Panc1 (cell line): ENCODE data around the gene GPC6.

Experiments
- SIN3A ChIP-seq: IDR thresholded peaks from 2 replicates; pipeline ENCODE4 v1.6.1; 2012; ENCODE audit warnings: low read depth, mild to moderate bottlenecking, low read length, moderate library complexity, borderline replicate concordance; ENCODE audit not compliant: insufficient read depth
- TF ChIP-seq, protein P1 (sequence below): fragments of 450-650 bp; IDR thresholded peaks from 2 replicates; pipeline ENCODE4 v1.5.1; 2017; ENCODE audit warnings: mild to moderate bottlenecking

DNA sequence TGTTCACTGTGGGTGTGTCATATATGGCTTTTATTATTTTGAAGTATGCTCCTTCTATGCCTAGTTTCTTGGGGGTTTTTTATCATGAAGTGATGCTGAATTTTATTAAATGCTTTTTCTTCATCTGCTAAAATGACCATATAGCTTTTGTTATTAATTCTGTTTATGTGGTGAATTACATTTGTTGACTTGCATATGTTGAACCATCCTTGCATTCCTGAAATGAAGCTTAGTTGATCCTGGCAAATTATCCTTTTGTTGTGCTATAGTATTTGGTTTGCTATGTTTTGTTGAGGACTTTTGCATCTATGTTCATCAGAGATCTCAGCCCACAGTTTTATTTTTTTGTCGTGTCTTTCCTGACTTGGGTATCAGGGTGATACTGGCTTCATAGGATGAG, 12.1 kb downstream of the GPC6 start:
- TF ChIP-seq, protein P1, sequence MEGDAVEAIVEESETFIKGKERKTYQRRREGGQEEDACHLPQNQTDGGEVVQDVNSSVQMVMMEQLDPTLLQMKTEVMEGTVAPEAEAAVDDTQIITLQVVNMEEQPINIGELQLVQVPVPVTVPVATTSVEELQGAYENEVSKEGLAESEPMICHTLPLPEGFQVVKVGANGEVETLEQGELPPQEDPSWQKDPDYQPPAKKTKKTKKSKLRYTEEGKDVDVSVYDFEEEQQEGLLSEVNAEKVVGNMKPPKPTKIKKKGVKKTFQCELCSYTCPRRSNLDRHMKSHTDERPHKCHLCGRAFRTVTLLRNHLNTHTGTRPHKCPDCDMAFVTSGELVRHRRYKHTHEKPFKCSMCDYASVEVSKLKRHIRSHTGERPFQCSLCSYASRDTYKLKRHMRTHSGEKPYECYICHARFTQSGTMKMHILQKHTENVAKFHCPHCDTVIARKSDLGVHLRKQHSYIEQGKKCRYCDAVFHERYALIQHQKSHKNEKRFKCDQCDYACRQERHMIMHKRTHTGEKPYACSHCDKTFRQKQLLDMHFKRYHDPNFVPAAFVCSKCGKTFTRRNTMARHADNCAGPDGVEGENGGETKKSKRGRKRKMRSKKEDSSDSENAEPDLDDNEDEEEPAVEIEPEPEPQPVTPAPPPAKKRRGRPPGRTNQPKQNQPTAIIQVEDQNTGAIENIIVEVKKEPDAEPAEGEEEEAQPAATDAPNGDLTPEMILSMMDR: no peak
- TF ChIP-seq SIN3A: no peak
